ENCODE data around the gene DCAF17.
"Not testable (repeated sequence)": the region's sequence is repeated elsewhere in the genome, so short reads cannot be mapped to it uniquely, and the experiment has no call there.

Gene DCAF17

GRCh38 chr2:171522052-171522787 lies 88.2 kb downstream of the DCAF17 start, which contains the start of gene CYBRD1:
Gene CYBRD1 (plus strand): TSS chr2:171522474. CDS start chr2:171522546, 72 bp downstream.
- TF ChIP-seq CTCF (IDR thresholded peaks at IDR 0.05; ENCODE audit: low read depth, low read length) = peak; percentile 6
- peak; percentile 80 for DNase-seq (ENCODE audit: extremely low read depth, low read depth)

GRCh38 chr2:171522788-171523087 lies 88.7 kb downstream of the DCAF17 start:
- DNase-seq (ENCODE audit: extremely low read depth, low read depth) = no peak
- TF ChIP-seq CTCF (IDR thresholded peaks at IDR 0.05; ENCODE audit: low read depth, low read length) = no peak

GRCh38 chr2:171523088-171524017 lies 89.3 kb downstream of the DCAF17 start:
- TF ChIP-seq CTCF (IDR thresholded peaks at IDR 0.05; ENCODE audit: low read depth, low read length) = no peak
- peak; percentile 36 for DNase-seq (ENCODE audit: extremely low read depth, low read depth)

- no peak for DNase-seq (ENCODE audit: extremely low read depth, low read depth)
- TF ChIP-seq CTCF (IDR thresholded peaks at IDR 0.05; ENCODE audit: low read depth, low read length) = no peak
These were observed 90.0 kb downstream of the DCAF17 start for GRCh38 chr2:171524018-171524401.

- peak; percentile 36 for TF ChIP-seq CTCF (IDR thresholded peaks at IDR 0.05; ENCODE audit: low read depth, low read length)
- DNase-seq (ENCODE audit: extremely low read depth, low read depth) = no peak
These were observed 95.9 kb downstream of the DCAF17 start for GRCh38 chr2:171529914-171530313.

- no peak for DNase-seq (ENCODE audit: extremely low read depth, low read depth)
- no peak for TF ChIP-seq CTCF (IDR thresholded peaks at IDR 0.05; ENCODE audit: low read depth, low read length)
These were observed 96.4 kb downstream of the DCAF17 start for GRCh38 chr2:171530378-171530777.

GRCh38 chr2:171530859-171531258 lies 96.8 kb downstream of the DCAF17 start:
- not testable (repeated sequence) for DNase-seq (ENCODE audit: extremely low read depth, low read depth)
